ENCODE data around the gene TFB1M. TPM values are rescaled to one million over a fixed set of nuclear protein-coding genes. Genes with fewer than 3 reads are reported as not detected.
"Not testable (repeated sequence)": the region's sequence is repeated elsewhere in the genome, so short reads cannot be mapped to it uniquely, and the experiment has no call there.

Gene TFB1M
- total RNA-seq, 1 experiment from 2014 or later: 19.5 TPM

- BruUV-seq (replicated peaks): no TSS peak
- POLR2A ChIA-PET (ENCODE audit: unreplicated experiment): no interaction called here
Measured at GRCh38 chr6:155232848-155233247, 81.4 kb downstream of the TFB1M start.

GRCh38 chr6:155230975-155231374 lies 83.3 kb downstream of the TFB1M start:
- BruUV-seq (replicated peaks); POLR2A ChIA-PET (ENCODE audit: unreplicated experiment); H3K27me3 ChIP-seq (ENCODE audit: insufficient read depth, low read depth); H3K4me1 ChIP-seq (replicated peaks; ENCODE audit: insufficient read depth); H4K20me1 ChIP-seq (ENCODE audit: insufficient read depth); H3K9me3 ChIP-seq (ENCODE audit: insufficient read depth, low read depth); H2AFZ ChIP-seq; H3K79me2 ChIP-seq (ENCODE audit: low read depth); H3K4me3 ChIP-seq; intact Hi-C loops (cut with micrococcal nuclease; ENCODE audit: unreplicated experiment); H3K27ac ChIP-seq; DNase-seq; H3K4me2 ChIP-seq; H3K9me2 ChIP-seq (ENCODE audit: insufficient read depth); H3K36me3 ChIP-seq (ENCODE audit: low read depth); CTCF ChIA-PET; H3F3A ChIP-seq (ENCODE audit: insufficient read depth, low read depth): not testable (repeated sequence)

More at GRCh38 chr6:155232848-155233247, 81.4 kb downstream of the TFB1M start:
- no peak for DNase-seq
- Histone ChIP-seq H3K4me3 (no peak overlapping the region), H3K27ac (no peak overlapping the region), H4K20me1 (ENCODE audit: insufficient read depth) (no peaks in the 10 kb centered on the region), H3K4me1 (replicated peaks; ENCODE audit: insufficient read depth) (no peaks in the 10 kb centered on the region), H2AFZ (no peak overlapping the region), H3K79me2 (ENCODE audit: low read depth) (no peaks in the 10 kb centered on the region), H3F3A (ENCODE audit: insufficient read depth, low read depth) (no peaks in the 10 kb centered on the region), H3K4me2 (no peak overlapping the region), H3K27me3 (ENCODE audit: insufficient read depth, low read depth) (no peaks in the 10 kb centered on the region), H3K9me2 (ENCODE audit: insufficient read depth) (no peaks in the 10 kb centered on the region), H3K9me3 (ENCODE audit: insufficient read depth, low read depth) (0 out of 2 replicates have a peak, but pooled peaks cover 3% of the 10 kb centered on the region), H3K36me3 (ENCODE audit: low read depth) (no peaks in the 10 kb centered on the region)
- intact Hi-C loops (cut with micrococcal nuclease; ENCODE audit: unreplicated experiment): no loop called here
- CTCF ChIA-PET: no interaction called here
- TF ChIP-seq CTCF (conservative IDR thresholded peaks at IDR 0.05) (no peak), EZH2 (IDR thresholded peaks at IDR 0.05; ENCODE audit: low read depth) (no peak)

- H3K4me1 ChIP-seq (replicated peaks; ENCODE audit: insufficient read depth): peaks cover 16% of the 10 kb centered on the region
- no peak for DNase-seq
- no TSS peak for BruUV-seq (replicated peaks)
- H3K36me3 ChIP-seq (ENCODE audit: low read depth): no peaks in the 10 kb centered on the region
- H3K4me2 ChIP-seq: no peak overlapping the region
- no peaks in the 10 kb centered on the region for H3K9me3 ChIP-seq (ENCODE audit: insufficient read depth, low read depth)
- H3K27me3 ChIP-seq (ENCODE audit: insufficient read depth, low read depth): no peaks in the 10 kb centered on the region
- intact Hi-C loops (cut with micrococcal nuclease; ENCODE audit: unreplicated experiment): no loop called here
- H4K20me1 ChIP-seq (ENCODE audit: insufficient read depth): no peaks in the 10 kb centered on the region
- TF ChIP-seq EZH2 (IDR thresholded peaks at IDR 0.05; ENCODE audit: low read depth): no peak
- no peak for TF ChIP-seq CTCF (conservative IDR thresholded peaks at IDR 0.05)
- H3K27ac ChIP-seq: no peak overlapping the region
- H3F3A ChIP-seq (ENCODE audit: insufficient read depth, low read depth): peaks cover 15% of the 10 kb centered on the region
- H3K9me2 ChIP-seq (ENCODE audit: insufficient read depth): no peaks in the 10 kb centered on the region
- no peak overlapping the region for H2AFZ ChIP-seq
- ChIA-PET CTCF (no interaction called here), POLR2A (ENCODE audit: unreplicated experiment) (no interaction called here)
- no peak overlapping the region for H3K4me3 ChIP-seq
- no peaks in the 10 kb centered on the region for H3K79me2 ChIP-seq (ENCODE audit: low read depth)
Measured at GRCh38 chr6:155228546-155229166, 85.6 kb downstream of the TFB1M start.

- no TSS peak for BruUV-seq (replicated peaks)
- TF ChIP-seq EZH2 (IDR thresholded peaks at IDR 0.05; ENCODE audit: low read depth): no peak
- no peak for TF ChIP-seq CTCF (conservative IDR thresholded peaks at IDR 0.05)
- no peak overlapping the region for H3K27ac ChIP-seq
- no peaks in the 10 kb centered on the region for H3K27me3 ChIP-seq (ENCODE audit: insufficient read depth, low read depth)
- H4K20me1 ChIP-seq (ENCODE audit: insufficient read depth): no peaks in the 10 kb centered on the region
- ChIA-PET POLR2A (ENCODE audit: unreplicated experiment) (no interaction called here), CTCF (no interaction called here)
- H2AFZ ChIP-seq: no peak overlapping the region
- no peaks in the 10 kb centered on the region for H3K79me2 ChIP-seq (ENCODE audit: low read depth)
- H3K4me3 ChIP-seq: no peak overlapping the region
- no peak overlapping the region for H3K4me2 ChIP-seq
- peaks cover 25% of the 10 kb centered on the region for H3K4me1 ChIP-seq (replicated peaks; ENCODE audit: insufficient read depth)
- H3K9me3 ChIP-seq (ENCODE audit: insufficient read depth, low read depth): no peaks in the 10 kb centered on the region
- peaks cover 20% of the 10 kb centered on the region for H3F3A ChIP-seq (ENCODE audit: insufficient read depth, low read depth)
- intact Hi-C loops (cut with micrococcal nuclease; ENCODE audit: unreplicated experiment): no loop called here
- no peaks in the 10 kb centered on the region for H3K9me2 ChIP-seq (ENCODE audit: insufficient read depth)
- DNase-seq: no peak
- no peaks in the 10 kb centered on the region for H3K36me3 ChIP-seq (ENCODE audit: low read depth)
Measured at GRCh38 chr6:155227046-155227445, 87.2 kb downstream of the TFB1M start.
